Erythroblast (primary cell): ENCODE data around the gene FAM3B.
"Not testable (repeated sequence)": the region's sequence is repeated elsewhere in the genome, so short reads cannot be mapped to it uniquely, and the experiment has no call there.

ENCODE experiments used
- GATA1 ChIP-seq: IDR thresholded peaks from 2 replicates; pipeline ENCODE4 v1.6.1; 2011; ENCODE audit warnings: low read depth, mild to moderate bottlenecking, control low read depth, low read length, moderate library complexity
- POLR2A ChIP-seq: IDR thresholded peaks from 2 replicates; pipeline ENCODE4 v1.6.1; 2011; ENCODE audit warnings: mild to moderate bottlenecking, low read length

DNA sequence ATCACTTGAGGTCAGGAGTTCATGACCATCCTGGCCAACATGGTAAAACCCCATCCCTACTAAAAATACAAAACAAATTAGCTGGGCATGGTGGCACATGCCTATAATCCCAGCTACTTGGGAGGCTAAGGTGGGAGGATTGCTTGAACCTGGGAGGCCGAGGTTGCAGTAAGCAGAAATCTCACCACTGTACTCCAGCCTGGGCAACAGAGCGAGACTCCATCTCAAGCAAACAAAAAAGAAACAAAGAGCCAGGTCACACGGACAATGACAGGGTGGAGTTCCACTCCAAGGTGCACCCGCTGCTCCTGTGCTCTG, 43.1 kb downstream of the FAM3B start:
- not testable (repeated sequence) for TF ChIP-seq POLR2A, GATA1
